HepG2 (cell line): Measurements from ENCODE around the gene BIVM.

ENCODE experiments used
- ATF7-NPFF ChIP-seq: sonication (generic); formaldehyde crosslinking; IDR thresholded peaks from 2 replicates; pipeline ENCODE4 v1.8.1; 2023; ENCODE audit warnings: mild to moderate bottlenecking, low read depth, missing genetic modification reagents, moderate library complexity
- CEBPG ChIP-seq: IDR thresholded peaks from 2 replicates; pipeline ENCODE4 v1.6.1; 2016
- CREB1 ChIP-seq, 2 experiments: fragments of 450-650 bp in 1 of 2; IDR thresholded peaks; 2 replicates each; pipeline ENCODE4 v1.6.1; 2016 to 2017; ENCODE audit warnings: control low read depth in 1 of 2, mild to moderate bottlenecking in 1 of 2, missing compliant biosample characterization in 1 of 2, missing genetic modification characterization in 1 of 2
- CTCF ChIP-seq: sonication (generic); formaldehyde crosslinking; IDR thresholded peaks from 2 replicates; pipeline ENCODE4 v1.5.0; 2020; ENCODE audit warnings: mild to moderate bottlenecking, missing genetic modification reagents, moderate library complexity
- E2F5 ChIP-seq: sonication (generic); formaldehyde crosslinking; conservative IDR thresholded peaks from 2 replicates; pipeline ENCODE4 v1.4.0; 2020; ENCODE audit warnings: missing genetic modification reagents
- GABPB1 ChIP-seq: IDR thresholded peaks from 2 replicates; pipeline ENCODE4 v1.6.1; 2016; ENCODE audit warnings: mild to moderate bottlenecking, missing genetic modification reagents, moderate library complexity, missing compliant biosample characterization
- HMG20A ChIP-seq: IDR thresholded peaks from 2 replicates; pipeline ENCODE4 v1.6.1; 2016; ENCODE audit warnings: borderline replicate concordance
- POLR2AphosphoS5 ChIP-seq: IDR thresholded peaks from 2 replicates; pipeline ENCODE4 v1.6.1; 2012; ENCODE audit warnings: low read depth, low read length
- RBAK ChIP-seq: sonication (generic); formaldehyde crosslinking; IDR thresholded peaks from 2 replicates; pipeline ENCODE4 v1.5.1; 2020; ENCODE audit warnings: mild to moderate bottlenecking, missing genetic modification reagents
- SIN3A ChIP-seq: IDR thresholded peaks from 2 replicates; pipeline ENCODE4 v1.6.1; 2011; ENCODE audit warnings: low read depth, mild to moderate bottlenecking, control low read depth, low read length, borderline replicate concordance
- SNAPC2 ChIP-seq: sonication (generic); formaldehyde crosslinking; IDR thresholded peaks from 2 replicates; pipeline ENCODE4 v1.8.1; 2022; ENCODE audit warnings: mild to moderate bottlenecking, missing genetic modification reagents
- SP1 ChIP-seq, 2 experiments: fragments of 450-650 bp in 1 of 2; sonication (generic) in 1 of 2; formaldehyde crosslinking in 1 of 2; IDR thresholded peaks; 2 replicates each; pipeline versions ENCODE4 v1.4.0 to v1.6.1; 2016 to 2020; ENCODE audit warnings: missing genetic modification reagents in 1 of 2
- THAP8 ChIP-seq: sonication (generic); formaldehyde crosslinking; IDR thresholded peaks from 2 replicates; pipeline ENCODE4 v1.5.1; 2020; ENCODE audit warnings: missing genetic modification reagents, mild to moderate bottlenecking, borderline replicate concordance
- ZNF558 ChIP-seq: sonication (generic); formaldehyde crosslinking; IDR thresholded peaks from 2 replicates; pipeline ENCODE4 v1.9.0; 2022; ENCODE audit warnings: mild to moderate bottlenecking, missing genetic modification reagents, borderline replicate concordance

GRCh38 chr13:102878481-102878880 lies 79.6 kb downstream of the BIVM start:
- TF ChIP-seq CEBPG = no peak
- no peak for TF ChIP-seq CREB1 (IDR thresholded peaks at IDR 0.05)
- no peak for TF ChIP-seq CREB1 (CRISPR knock-in tag; IDR thresholded peaks at IDR 0.05)
- no peak for TF ChIP-seq HMG20A (CRISPR knock-in tag)
- TF ChIP-seq THAP8 = no peak
- TF ChIP-seq CTCF (CRISPR knock-in tag) = no peak
- no peak for TF ChIP-seq E2F5 (CRISPR knock-in tag)
- no peak for TF ChIP-seq RBAK (CRISPR knock-in tag)
- no peak for TF ChIP-seq ZNF558 (CRISPR knock-in tag)
- TF ChIP-seq SP1 (IDR thresholded peaks at IDR 0.05) = no peak
- TF ChIP-seq SP1 (CRISPR knock-in tag; IDR thresholded peaks at IDR 0.05) = no peak
- TF ChIP-seq ATF7-NPFF (CRISPR knock-in tag) = no peak
- TF ChIP-seq GABPB1 (CRISPR knock-in tag) = no peak
- no peak for TF ChIP-seq POLR2AphosphoS5
- TF ChIP-seq SIN3A = no peak
- TF ChIP-seq SNAPC2 (CRISPR knock-in tag) = no peak
